NT2/D1 (cell line): ENCODE data around the gene SLC38A7.

Experiments used
- DNase-seq: peaks from one replicate; pipeline ENCODE4 v3.0.0-alpha.2; 2011; ENCODE audit warnings: low read depth, low spot score
- H3K27me3 ChIP-seq: 2 replicates; pipeline ENCODE4 v1.6.0; 2011; ENCODE audit warnings: mild to moderate bottlenecking; ENCODE audit not compliant: insufficient read length, insufficient read depth
- H3K36me3 ChIP-seq: 2 replicates; pipeline ENCODE4 v1.6.1; 2011; ENCODE audit warnings: mild to moderate bottlenecking, low read length, mixed read lengths; ENCODE audit not compliant: insufficient read depth, insufficient read length
- H3K4me1 ChIP-seq: 2 replicates; pipeline ENCODE4 v1.5.1; 2011; ENCODE audit not compliant: insufficient read depth, insufficient read length
- H3K4me3 ChIP-seq: 2 replicates; pipeline ENCODE4 v1.5.1; 2011; ENCODE audit warnings: low read depth; ENCODE audit not compliant: insufficient read length
- H3K9ac ChIP-seq: 2 replicates; pipeline ENCODE4 v1.6.0; 2011; ENCODE audit warnings: low read depth; ENCODE audit not compliant: insufficient read length
- H3K9me3 ChIP-seq: 2 replicates; pipeline ENCODE4 v1.5.1; 2011; ENCODE audit warnings: mild to moderate bottlenecking, low read length; ENCODE audit not compliant: insufficient read depth
- SUZ12 ChIP-seq: IDR thresholded peaks from 2 replicates; pipeline ENCODE4 v1.6.1; 2011; ENCODE audit not compliant: insufficient read length, insufficient read depth; ENCODE audit errors: extremely low read depth
- YY1 ChIP-seq: IDR thresholded peaks from 2 replicates; pipeline ENCODE4 v1.6.1; 2011; ENCODE audit not compliant: insufficient read length, insufficient read depth
- ZNF274 ChIP-seq: IDR thresholded peaks from 2 replicates; pipeline ENCODE4 v1.6.1; 2011; ENCODE audit warnings: mild to moderate bottlenecking, low read depth, low read length

Gene SLC38A7

DNA sequence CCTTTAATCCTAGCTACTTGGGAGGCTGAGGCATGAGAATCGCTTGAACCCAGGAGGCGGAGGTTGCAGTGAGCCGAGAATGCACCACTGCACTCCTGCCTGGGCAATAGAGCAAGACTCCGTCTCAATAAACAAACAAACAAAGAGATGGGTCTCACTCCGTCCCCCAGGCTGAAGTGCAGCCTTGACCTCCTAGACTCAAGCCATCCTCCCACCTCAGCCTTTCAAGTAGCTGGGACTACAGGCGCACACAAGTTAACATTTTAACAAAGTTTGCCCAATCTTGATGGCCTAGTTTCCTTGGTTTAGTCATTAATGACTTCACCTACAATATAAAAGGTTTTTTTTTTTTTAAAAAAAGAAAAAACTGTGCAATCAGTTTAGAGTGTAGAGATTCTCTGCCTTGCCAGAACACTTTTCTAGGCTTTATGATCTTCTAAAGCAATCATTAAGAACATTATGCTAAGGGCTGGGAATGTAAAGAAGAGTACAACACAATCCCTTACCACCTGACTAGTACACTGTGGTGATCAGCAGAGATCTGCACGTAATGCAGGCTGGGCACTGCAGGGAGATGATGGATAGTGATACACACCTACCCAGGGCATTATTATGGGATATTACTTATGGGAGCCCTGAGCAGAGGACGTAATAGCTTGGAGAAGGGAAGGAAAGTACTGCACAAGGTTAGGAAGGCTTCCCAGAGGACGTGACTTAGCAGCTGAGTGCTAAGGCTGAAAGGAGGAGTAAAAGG lies 42.6 kb upstream of the SLC38A7 start:
- Histone ChIP-seq H3K4me1 (no peaks in the 10 kb centered on the region), H3K9ac (no peak overlapping the region), H3K9me3 (no peaks in the 10 kb centered on the region), H3K27me3 (no peaks in the 10 kb centered on the region), H3K36me3 (peaks cover 42% of the 10 kb centered on the region), H3K4me3 (no peak overlapping the region)
- DNase-seq, result no peak
- TF ChIP-seq YY1 (no peak), ZNF274 (no peak), SUZ12 (no peak)

DNA sequence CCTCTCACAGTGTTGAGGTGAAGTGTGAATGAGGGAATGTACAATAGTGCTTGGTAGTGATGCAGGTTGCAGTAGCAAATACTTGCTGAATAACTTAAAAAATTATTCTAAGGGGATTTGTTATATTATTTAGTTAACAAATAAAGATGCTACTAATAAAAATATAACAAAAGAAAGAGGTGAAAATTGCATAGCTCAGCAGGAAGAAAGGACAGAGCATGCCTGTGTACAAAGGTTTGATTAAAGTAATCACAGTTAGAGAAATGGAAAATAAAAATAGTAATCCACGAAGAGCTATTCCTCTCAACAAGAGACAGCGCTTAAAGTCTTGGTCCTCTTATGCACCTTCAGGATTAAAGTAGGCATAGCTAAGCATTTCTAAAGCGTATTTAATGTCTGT lies 38.5 kb upstream of the SLC38A7 start:
- peaks cover 58% of the 10 kb centered on the region for H3K36me3 ChIP-seq
- H3K4me1 ChIP-seq, result no peaks in the 10 kb centered on the region

DNA sequence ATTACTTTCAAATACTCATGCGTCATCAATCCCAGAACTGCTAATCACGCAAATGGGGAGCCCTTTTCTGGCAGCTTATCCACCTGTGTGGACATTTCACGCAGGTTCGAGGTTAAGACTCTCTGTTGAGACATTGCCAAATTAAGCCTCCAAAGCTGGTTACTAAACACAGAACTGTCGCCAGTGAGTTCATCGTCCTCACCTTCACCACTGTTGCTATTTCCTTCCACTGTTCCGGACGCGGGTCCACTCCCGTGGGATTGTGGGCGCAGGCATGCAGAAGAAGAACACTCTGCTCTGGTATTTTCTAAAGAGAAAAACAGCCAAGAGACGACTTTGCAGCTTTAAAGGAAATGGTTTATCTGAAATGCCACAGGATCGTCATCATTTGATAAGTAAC lies 33.4 kb upstream of the SLC38A7 start:
- no peaks in the 10 kb centered on the region for H3K27me3 ChIP-seq
- DNase-seq, result no peak
- H3K36me3 ChIP-seq, result peaks cover 93% of the 10 kb centered on the region
- TF ChIP-seq SUZ12 (no peak), YY1 (no peak), ZNF274 (no peak)
- no peaks in the 10 kb centered on the region for H3K9me3 ChIP-seq
- no peak overlapping the region for H3K4me3 ChIP-seq
- no peak overlapping the region for H3K9ac ChIP-seq
- H3K4me1 ChIP-seq, result no peaks in the 10 kb centered on the region

More for the DNA sequence above, 38.5 kb upstream of the SLC38A7 start:
- no peak overlapping the region for H3K4me3 ChIP-seq
- no peak for DNase-seq
- no peaks in the 10 kb centered on the region for H3K9me3 ChIP-seq
- H3K27me3 ChIP-seq, result no peaks in the 10 kb centered on the region
- TF ChIP-seq SUZ12 (no peak), ZNF274 (no peak), YY1 (no peak)
- no peak overlapping the region for H3K9ac ChIP-seq

DNA sequence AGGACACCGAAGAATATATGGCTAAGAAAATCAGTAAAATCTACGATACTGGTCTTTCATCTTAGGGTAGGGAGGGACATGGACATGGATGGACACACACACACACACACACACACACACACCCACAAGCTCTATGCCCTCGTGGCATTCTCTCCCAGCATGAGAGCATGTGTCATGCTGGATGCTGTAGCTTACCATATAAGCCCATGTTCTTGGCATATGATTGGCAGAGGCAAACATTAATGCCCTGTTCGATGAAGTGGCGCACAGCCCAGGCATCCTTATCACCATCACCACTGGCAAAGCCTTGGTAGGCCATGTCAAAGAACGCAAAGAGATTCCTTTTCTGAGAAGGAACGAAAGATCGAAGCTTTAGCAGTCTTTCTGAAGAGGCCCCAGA lies 31.9 kb upstream of the SLC38A7 start:
- Histone ChIP-seq H3K4me1 (no peaks in the 10 kb centered on the region), H3K27me3 (no peaks in the 10 kb centered on the region), H3K4me3 (no peak overlapping the region), H3K9ac (no peak overlapping the region), H3K9me3 (no peaks in the 10 kb centered on the region), H3K36me3 (peaks cover 92% of the 10 kb centered on the region)
- no peak for TF ChIP-seq ZNF274
- TF ChIP-seq YY1, result no peak
- no peak for TF ChIP-seq SUZ12
- no peak for DNase-seq

DNA sequence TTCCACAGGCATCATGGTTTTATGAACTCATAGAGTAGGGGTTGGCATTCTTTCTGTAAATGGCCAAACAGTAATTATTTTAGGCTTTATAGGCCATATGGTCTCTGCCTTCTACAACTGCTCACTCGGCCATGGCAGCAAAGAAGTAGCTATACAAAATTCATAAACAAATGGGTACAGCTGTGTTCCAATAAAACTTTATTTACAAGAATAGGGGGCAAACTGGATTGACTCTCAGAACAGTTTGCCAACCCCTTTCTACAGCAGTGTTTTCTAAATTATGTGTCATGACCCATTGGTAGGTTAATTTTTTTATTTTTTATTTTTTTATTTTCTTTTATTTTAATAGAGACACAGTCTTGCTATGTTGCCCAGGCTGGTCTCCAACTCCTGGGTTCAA lies 29.2 kb upstream of the SLC38A7 start:
- H3K9ac ChIP-seq, result no peak overlapping the region
- no peaks in the 10 kb centered on the region for H3K9me3 ChIP-seq
- TF ChIP-seq ZNF274, result no peak
- no peaks in the 10 kb centered on the region for H3K27me3 ChIP-seq
- peaks cover 88% of the 10 kb centered on the region for H3K36me3 ChIP-seq
- H3K4me1 ChIP-seq, result no peaks in the 10 kb centered on the region
- no peak overlapping the region for H3K4me3 ChIP-seq
- no peak for DNase-seq

DNA sequence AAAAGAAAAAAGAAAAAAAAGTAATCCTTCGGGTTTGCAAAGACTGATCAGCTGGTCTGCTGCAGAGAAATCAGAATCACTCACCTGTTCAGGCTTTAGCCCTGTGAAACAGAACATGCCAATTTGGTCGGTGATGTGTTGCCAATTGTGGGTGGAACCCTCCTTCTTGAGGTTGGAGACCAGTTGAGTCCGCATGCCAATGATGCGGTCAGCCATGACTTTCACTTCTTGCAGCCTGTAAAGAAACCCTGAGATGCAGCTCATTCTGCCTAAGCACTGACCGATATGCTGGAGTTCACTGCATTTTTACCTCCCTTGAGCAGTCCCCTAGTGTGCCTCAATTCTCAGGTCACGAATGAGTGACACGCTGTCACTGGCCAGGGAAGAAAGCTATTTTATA lies 24.8 kb upstream of the SLC38A7 start:
- no peak for TF ChIP-seq SUZ12
- no peak for TF ChIP-seq YY1
- TF ChIP-seq ZNF274, result no peak
- Histone ChIP-seq H3K4me3 (no peak overlapping the region), H3K27me3 (no peaks in the 10 kb centered on the region), H3K4me1 (no peaks in the 10 kb centered on the region), H3K9me3 (no peaks in the 10 kb centered on the region), H3K36me3 (peaks cover 79% of the 10 kb centered on the region), H3K9ac (no peak overlapping the region)
- DNase-seq, result no peak

DNA sequence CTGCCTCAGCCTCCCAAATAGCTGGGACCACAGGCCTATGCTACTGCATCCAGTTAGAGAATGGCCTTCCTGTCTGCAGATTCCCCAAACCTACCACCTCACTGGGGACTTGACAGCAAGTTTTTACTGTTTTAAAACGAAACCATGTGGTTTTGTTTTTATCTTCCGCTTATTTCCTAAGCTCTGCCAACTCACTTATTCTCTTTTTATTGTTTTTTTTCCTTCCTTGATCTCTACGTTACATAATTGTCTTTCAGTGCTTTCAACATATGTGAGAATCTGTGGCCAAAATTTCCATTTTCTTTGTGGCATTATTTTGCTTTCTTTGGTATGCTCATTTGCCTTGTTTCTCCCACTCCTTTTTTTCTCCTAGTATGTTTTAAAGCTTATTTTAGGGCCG lies 14.6 kb upstream of the SLC38A7 start:
- DNase-seq, result no peak
- H3K36me3 ChIP-seq, result peaks cover under 1% of the 10 kb centered on the region
- H3K9me3 ChIP-seq, result no peaks in the 10 kb centered on the region
- H3K27me3 ChIP-seq, result no peaks in the 10 kb centered on the region
- H3K9ac ChIP-seq, result no peak overlapping the region
- TF ChIP-seq ZNF274, result no peak
- no peak overlapping the region for H3K4me3 ChIP-seq
- no peaks in the 10 kb centered on the region for H3K4me1 ChIP-seq

DNA sequence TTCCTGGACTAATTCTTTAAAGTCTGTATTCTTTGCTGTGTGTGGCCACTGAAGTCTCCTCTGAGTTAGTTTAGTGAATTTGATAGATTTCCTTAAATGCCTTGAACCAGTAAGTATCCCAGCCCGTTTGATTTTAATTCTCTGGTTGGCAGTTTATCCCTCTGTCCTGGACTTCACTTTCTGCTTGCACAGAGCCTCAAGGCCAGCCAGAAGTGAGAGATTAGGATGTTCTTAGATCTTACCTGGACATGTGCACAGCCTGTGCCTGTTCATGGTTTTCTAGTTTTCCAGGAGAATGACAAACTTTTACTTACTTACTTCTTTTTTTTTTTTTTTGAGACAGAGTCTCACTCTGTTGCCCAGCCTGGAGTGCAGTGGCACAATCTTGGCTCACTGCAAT lies 10.8 kb upstream of the SLC38A7 start:
- Histone ChIP-seq H3K27me3 (no peaks in the 10 kb centered on the region), H3K9me3 (peaks cover 14% of the 10 kb centered on the region), H3K36me3 (no peaks in the 10 kb centered on the region), H3K4me1 (no peaks in the 10 kb centered on the region), H3K4me3 (no peak overlapping the region), H3K9ac (no peak overlapping the region)
- TF ChIP-seq YY1 (no peak), SUZ12 (no peak), ZNF274 (no peak)
- DNase-seq, result no peak
